HG02943 (cell line): ENCODE data around the gene UBE2O.

ENCODE experiments used
- ATAC-seq: cut with Tn5 transposase; IDR thresholded peaks from one replicate; pipeline ENCODE4 v1.9.1; 2021; ENCODE audit warnings: mild to moderate bottlenecking, low read depth, moderate library complexity; ENCODE audit not compliant: unreplicated experiment

Gene UBE2O

DNA sequence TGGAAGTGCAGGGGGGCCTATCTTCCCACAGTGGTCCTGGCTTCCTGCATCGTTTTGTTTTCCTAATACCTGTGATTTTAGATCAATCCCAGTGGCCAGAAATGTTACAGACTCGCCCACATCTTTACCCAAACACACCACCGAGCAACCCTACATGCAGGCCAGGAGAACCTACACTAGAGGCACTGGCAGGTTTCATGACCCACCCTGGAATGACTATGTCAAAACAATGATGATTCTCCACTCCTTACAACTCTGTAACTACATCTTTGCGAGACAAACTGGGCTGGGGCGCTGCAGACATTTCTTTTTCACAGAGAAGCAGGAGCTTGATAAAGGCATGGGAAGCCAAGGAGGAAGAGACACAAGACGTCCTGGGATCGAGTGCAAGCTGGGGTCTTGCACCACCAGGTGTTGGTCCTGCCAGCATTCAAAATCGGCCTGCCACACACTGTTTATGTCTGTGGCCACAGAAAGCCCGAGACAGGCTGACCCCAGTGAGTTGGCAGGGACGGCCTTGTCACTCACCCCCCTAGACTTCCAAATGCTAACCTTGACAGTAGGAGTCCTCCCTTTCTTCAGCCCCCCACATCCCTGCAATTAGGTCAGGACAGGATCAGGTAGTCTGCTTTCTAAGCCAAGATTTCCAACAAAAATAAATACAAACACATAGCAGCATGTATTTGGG, 32.5 kb downstream of the UBE2O start:
- ATAC-seq: no peak

DNA sequence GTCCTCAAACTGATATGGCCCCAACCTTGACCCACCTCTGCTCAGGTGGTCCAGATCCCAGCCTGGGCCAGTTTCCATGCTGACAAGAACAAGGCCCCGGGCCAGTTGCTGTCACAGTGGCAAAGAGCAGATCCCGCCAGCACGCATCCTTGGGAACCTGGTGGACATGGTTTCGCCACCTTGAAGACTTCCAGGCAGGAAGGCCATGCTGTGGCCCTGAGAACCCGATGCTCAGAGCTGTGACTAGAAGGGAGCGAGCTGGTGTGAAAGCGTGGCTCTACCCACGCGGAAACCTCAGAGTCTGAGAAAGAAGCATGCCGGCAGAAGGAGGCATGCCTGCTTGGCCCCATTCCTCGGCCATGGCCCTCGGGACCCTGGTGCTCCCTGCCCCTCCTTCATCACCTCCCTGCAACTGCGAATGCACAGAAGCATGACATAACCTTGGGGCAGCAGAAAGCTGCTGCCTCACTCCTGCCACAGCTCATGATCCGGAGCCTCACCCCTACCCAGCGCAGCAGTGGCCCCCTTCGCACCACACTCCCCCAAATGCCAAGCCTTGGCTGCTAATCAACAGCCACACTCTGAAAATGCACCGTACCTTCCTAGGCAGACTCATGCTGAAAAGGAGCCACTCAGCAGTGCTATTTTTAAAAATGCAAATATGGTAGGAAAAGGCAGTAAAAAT, 33.2 kb downstream of the UBE2O start:
- no peak for ATAC-seq

DNA sequence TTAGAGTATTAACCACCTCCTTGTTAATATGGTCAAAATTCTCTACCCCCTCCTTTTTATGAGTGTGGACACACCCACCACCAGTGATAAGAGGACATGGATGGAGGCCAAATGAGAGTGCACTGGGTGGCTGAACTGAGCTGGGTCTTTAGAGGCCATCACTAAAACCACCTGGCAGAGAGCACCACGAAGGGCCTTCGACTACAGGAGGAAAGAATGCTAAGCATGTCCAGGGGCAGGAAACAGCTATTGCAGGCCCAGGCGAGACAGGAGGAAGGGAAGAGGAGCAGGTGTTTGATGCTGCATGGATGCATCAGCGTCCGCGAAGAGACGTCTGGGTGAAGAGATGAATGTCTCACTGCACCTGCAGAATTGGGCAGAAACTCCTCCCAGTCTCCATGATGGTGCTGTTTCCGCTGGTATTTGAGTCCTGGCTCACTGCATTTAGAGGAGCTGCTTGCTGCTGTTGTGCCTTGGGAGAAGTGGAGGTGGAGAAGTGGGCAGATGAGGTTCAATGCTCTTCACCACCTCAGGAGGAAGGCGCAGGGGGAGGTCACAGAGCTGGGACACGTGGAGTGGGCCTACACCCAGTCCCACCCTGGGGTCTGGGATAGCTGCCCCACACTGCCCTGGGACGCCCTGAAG, 35.3 kb downstream of the UBE2O start:
- ATAC-seq: no peak

DNA sequence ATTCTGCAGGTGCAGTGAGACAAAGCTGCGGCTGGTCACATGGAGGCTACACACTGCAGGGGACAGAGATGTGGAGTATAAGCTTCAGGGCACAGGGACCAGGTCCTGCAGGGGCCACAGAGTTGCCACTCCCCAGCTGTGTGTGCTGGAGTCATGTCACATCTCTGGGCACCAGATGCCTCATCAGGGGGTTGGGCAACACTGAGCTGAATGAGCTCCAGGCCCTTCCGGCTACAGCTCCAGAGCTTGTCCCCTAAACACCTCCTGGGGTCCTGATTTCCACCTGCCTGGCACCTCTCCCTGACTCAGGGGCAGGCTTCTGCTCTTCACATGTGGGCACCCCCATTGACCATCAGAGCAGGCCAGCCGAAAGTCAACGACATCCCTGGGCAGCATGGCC, 36.1 kb downstream of the UBE2O start:
- ATAC-seq: no peak

DNA sequence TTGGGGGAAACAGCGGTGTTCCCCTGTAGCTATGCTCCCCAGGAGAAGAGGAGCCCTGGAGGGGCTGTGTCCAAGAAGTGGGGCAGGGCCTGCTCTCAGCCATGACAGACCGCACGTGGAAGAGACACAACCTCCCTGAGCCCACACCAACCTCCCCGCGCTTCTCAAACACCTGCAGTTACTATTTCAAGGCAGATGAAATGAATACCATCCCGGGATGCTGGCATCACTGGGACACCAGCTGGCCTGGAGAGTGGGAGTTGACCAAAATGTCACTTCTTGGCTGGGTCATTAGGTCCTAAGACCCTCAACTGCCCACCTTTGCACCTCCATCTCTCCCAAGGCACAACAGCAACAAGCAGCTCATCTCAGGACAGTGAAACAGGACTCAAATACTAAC, 36.5 kb downstream of the UBE2O start:
- no peak for ATAC-seq

DNA sequence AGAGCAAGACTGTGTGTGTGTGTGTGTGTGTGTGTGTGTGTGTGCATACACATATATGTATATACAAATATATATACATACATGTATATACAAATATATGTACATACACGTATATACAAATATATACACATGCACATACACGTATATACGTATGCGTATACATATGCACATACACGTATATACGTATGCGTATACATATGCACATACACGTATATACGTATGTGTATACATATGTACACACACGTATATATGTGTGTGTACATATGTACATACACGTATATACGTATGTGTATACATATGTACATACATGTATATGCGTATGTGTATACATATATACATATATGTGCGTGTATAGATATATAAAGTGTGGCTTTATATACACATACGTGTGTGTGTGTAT, 37.2 kb downstream of the UBE2O start:
- no peak for ATAC-seq

DNA sequence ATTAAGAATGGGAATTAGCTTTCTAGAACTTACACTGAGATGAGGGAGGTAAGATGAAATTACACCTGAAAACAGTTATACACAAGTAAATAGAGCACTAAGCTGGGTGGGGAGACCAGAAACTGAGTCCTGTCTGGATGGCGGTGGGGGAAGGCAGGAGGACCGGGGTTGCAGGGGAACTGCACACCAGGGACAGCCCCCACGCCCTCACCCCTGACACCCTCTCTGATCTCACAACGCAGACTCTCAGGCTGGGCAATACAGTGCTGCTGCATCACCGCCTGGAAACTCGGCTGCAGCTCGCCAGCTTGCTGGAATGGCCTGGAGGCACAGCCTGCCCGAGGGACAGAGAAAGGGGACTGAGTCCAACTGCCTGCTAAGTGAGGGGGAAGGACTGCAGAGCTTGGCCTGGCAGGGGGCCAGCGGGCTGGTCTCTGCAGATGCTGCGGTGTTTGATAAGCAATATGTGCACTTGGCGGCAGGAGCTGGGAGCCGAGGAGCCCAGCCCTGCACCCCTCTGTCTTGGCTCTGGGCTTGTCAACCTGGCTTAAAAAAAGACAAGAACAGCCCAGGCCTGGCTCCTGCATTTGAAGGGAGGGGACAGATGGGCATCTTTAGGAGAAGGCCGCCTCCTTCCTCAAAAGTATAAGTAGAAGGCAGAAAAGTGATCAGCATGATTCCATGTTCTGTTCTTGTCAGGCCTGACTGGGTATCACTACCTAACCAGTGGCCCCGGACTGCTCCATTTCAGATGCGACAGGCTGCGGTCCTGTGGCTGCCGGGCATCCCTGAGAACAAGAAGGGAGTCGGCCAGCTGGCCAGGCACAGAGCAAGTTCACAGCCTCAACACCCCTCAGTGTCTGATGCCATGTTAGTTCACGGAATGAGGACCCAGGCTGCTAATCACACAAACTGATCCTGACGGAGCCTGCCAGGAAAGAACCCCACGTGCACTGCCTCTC, 38.3 kb downstream of the UBE2O start:
- no peak for ATAC-seq

DNA sequence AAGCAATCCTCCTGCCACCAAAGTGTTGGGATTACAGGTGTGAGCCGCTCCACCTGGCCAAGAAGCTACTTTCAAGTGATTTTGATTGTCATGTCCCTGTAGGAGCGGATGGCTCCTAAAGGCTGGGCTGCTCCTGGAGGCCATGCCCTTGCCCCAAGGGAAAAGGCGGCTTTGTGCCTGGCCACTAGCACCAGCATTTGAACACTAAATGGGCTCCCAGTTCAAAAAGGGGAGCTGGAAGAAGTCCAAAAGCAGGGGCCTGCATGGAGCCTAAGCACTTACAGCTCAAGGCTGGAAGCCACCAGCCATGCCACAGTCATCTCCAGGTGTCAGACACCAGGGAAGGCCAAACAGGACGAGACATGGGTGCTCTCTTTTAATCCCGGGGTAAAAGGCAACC, 41.7 kb downstream of the UBE2O start:
- no peak for ATAC-seq

DNA sequence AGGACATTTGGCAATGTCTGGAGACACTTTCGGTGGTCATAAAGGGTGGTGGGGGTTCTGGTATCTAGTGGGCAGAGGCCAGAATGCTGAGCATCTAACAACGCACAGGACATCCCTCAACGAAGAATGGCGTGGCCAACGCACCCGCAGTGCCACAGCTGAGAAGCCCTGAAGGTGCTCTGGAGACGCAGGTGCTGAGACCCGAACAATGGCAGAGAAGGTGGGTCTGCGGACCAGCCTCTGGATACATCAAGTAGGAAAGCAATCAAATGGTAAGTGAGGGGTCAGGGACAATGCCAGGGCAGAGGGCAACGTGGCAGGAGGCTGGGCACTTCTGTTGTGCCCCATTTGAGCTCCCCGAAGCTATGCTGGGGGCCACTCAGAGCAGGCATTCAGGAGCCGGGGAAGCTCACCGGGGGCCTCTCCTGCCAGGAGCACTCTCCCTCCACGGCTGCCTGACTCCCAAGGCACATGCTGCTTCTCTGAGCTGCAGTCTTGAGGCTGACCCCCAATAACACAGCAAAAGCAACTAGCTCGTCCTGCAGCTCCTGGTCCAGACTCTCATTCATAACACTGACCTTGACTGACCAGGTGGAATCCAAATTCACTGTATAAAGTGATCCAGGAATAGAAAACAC, 42.5 kb downstream of the UBE2O start:
- no peak for ATAC-seq

DNA sequence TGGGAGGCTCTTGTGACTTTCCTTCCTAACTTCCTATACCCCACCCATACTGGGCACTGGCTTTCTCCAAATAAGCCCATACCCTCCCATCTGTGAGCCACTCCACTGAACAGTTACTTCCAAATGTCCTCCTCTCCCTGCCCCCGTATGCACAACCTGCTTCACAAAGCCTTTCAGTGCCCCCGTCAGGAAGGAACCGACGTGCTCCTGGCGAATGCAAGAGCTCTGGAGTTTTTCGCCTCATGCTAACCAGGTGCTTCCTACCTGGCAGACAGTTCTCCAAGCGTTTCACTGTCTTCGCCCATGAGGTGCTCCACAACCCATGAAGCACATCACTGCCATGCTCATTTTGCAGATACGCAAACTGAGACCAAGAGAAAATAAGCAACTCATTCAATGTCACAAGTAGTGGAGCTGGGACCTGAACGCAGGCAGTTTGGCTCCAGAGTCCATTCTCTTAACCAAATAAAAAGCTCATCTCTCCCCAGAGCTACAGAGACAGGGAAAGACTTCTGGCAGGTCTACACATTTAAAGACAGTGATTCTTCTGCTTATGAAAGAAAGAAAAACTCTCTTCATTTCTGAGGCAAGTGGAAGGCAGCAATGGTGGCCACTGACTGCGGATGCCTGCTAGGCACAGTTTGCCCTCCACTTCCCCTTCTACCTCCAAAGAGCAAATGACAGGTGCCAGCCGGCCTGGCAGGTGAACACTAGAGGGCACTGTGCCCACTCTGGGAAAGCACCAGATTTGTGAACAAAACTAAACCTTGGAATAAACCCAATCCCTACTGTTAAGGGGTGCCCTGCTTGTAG, 44.7 kb downstream of the UBE2O start:
- ATAC-seq: no peak

DNA sequence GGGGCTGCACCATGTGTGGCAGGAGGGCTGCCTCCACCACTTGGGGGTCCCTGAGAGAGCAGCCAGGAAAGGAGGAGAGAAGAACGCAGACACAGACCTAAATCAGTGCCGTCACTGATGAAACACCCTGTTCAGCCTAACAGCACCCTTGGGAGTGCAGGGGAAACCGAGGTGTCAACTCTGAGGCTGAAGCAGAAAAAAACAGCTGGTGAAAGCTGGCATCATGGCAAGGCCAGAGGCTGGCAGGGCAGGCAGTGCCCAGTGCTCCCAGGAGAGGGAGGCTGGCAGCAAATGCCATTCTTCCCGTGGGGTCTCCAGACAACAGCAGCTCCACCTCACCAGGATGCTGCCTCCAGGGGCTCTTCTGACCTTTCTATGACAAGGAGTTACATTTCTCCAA, 45.4 kb downstream of the UBE2O start:
- no peak for ATAC-seq

DNA sequence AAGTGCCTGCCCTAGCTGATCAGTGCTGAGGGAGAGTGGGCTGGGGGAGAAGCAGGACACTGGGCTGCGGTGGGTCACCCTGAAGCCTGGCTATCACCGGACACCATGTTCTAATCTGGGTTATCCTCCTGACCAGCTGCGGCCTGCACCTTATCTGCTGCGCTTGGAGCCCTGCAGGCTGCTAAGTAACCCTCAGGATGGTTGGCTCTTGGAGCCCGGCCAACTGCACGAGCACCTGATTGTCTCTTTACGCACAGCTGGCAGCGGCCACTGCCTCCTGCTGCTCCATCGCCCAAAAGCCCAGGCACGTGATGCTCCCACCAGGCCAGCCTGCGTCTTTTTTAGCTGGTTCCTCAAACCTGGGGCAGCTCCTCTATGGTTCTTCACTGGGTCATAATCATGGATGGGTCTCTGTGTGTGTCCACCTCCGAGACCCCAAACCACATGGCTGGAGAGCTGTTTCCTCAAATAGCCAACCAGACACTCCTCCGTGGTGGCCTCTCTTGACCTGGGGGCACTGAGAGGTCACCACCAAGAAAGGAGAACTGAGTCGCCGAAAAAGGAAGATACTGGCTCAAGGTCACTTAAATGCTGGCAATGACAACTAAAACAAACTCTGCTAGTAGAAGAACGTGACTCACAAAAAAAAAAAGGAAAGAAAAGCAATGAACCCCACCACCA, 46.8 kb downstream of the UBE2O start:
- no peak for ATAC-seq

DNA sequence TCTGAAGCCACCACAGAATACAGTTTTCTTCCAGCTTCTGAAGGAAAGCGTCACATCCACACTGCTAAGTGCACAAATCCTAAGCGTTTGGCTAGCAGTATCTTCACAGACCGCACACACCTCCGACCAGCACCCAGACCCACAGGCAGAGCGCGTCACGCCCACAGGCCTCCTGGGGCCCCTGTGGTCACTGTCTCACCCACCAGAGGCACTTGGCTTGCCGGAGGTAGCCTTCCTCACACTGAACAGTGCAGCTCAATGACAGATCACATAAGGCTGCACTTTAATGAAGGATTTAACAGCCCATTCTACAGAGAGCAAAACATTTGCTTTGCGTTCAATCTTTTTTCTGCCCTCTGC, 47.4 kb downstream of the UBE2O start:
- ATAC-seq: no peak

DNA sequence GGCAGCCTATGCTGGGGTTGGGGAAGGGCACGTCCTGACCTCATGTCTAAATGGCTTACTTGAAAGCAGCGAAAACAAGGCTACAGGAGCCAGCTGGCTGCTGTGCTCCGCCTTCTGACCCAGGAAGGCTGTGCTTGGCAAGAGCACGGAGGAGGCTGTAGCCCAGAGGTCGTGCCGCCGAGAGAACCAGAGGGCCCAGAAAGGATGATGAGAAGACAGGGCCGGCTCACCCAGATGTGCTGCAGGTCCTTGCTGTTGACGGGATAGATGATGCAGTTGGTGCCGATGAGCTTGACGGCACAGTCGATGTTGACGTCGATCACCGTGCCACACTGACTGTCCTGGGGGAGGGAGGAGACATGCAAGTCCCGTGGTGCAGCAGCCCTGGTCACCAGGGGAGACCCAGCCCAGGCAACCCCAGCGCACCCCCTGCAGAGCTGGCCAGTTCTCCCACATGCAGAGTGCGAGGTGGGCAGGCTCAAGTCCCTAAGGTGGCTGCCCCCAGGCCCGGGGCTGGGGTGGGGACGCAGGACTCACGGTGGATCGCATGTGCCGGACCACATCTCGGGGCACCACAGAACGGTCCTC, 47.9 kb downstream of the UBE2O start:
- no peak for ATAC-seq

DNA sequence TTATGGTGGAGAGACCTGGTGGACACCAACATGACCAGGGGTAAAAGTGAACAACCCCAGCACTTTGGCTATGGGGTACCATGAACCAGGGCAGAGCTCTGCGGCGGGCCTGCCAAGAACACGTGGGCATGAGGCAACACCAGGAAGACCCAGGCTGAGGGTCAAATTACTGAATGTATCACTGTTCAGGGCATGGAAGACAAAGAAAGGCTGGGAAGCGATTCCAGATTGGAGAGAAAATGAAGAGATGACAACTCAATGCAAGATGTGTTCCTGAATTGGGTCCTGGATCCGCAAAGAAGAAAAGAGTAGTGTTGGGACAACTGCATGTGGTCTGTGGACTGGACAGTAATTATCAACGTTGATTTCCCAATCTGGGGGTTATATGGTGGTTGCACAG, 48.7 kb downstream of the UBE2O start:
- no peak for ATAC-seq

DNA sequence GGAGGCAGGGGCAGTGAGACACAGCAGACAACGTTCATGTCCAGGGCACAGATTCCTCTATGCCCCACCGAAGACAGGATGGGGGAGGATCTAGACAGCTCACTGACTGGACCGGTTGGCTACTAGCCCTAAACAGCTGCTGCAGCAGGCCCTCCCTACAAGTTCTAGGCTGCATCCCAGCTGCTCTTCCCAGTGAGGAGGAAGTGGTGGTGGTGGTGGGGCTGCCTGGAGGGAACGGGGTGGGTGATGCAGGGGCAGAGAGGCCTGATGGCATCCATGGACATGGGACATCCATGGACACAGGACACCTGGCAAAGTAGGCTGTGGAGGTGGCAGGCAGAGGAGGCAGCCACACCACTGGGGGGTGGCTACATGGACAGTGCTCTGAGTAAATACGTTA, 50.2 kb downstream of the UBE2O start:
- ATAC-seq: no peak

DNA sequence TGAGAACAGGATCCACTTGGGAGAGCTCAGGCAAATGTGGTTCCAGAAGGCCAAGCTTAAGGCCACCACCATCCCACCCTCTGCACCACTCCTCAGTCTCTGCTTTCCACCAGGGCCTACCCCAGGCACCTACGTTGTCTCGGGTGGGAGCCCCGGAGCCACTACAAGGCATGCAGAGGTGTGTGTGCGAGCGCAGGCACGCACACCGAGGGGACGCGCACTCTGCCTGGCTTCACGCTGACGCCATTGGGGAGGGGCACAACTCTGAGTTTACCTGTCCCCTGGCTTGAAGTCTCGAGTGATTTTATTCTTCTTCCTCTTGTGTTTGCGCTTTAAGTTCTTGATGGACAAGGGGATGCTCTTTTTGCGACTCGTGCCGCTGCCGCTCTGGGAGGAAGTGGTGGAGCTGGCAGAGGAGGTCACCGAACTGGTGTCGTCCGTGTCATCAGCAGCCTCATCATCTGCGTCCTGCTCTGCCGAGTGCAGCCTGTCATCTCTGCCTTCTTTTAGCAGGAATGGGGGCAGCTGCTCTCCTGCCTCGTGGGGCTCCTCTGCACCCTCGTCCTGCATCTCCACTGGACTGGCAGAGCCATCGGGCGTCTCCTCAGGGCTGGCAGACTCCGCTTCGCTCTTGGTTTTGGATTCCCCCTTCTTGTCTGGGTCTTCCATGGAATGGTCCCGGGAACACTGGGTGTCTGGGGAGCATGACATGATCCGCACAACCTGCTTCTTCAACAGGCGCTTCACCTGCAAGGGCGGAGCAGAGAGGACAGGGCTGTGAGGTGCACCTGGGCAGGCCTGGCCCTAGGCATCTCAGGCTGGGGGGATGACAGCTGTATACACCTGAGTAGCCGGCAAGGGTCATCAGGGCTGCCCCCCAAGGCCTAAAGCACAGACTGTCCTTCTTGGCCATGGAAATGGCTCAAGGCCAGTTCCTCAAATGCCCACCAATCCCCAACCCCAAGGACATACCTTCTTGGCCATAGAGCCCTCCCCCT, 53.5 kb downstream of the UBE2O start:
- ATAC-seq: no peak
